ENCODE results near the gene SARNP. TPM values are rescaled to one million over a fixed set of nuclear protein-coding genes. Genes with fewer than 3 reads are reported as not detected.

SARNP gene
- total RNA-seq, 1 donor from 2014 or later, result 98.7 TPM

- H3K4me3 Mint-ChIP-seq (ENCODE audit: unreplicated experiment), result no peak overlapping the region
- H3K27me3 Mint-ChIP-seq (ENCODE audit: unreplicated experiment), result peaks cover 1% of the 10 kb centered on the region
- H3K36me3 Mint-ChIP-seq (ENCODE audit: unreplicated experiment), result no peaks in the 10 kb centered on the region
- no peak overlapping the region for H3K27ac Mint-ChIP-seq (ENCODE audit: unreplicated experiment)
- H3K9me3 Mint-ChIP-seq (ENCODE audit: unreplicated experiment), result peaks cover 2% of the 10 kb centered on the region
- H3K4me1 Mint-ChIP-seq (ENCODE audit: low read depth, unreplicated experiment), result peaks cover 21% of the 10 kb centered on the region
- TF ChIP-seq CTCF (IDR thresholded peaks at IDR 0.05; ENCODE audit: partially characterized antibody, unreplicated experiment), result no peak
- no peak for DNase-seq
These were observed 5.9 kb upstream of the SARNP start for GRCh38 chr12:55823419-55823818.

DNA sequence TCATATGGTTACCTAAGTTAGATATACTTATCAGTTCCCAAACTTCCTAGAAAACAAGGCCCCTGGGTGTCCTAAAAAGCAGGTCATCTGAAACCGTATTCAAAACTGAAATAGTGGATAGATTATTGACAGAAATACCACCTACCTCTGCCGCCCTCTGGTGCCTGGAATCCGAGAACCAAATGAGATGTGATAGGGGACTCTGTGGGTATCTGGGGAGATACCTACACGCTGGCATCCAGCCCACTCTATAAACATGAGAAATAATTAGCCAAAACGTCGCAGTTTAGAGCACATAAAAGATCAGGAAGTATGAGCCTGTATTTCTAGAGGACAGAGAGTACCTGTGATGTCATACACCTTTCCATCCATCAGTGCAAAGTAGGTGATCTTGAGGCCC lies 4.7 kb upstream of the SARNP start:
- H3K9me3 Mint-ChIP-seq (ENCODE audit: unreplicated experiment), result peaks cover 2% of the 10 kb centered on the region
- peaks cover 1% of the 10 kb centered on the region for H3K27me3 Mint-ChIP-seq (ENCODE audit: unreplicated experiment)
- no peak for DNase-seq
- no peak overlapping the region for H3K4me3 Mint-ChIP-seq (ENCODE audit: unreplicated experiment)
- H3K4me1 Mint-ChIP-seq (ENCODE audit: low read depth, unreplicated experiment), result peaks cover 11% of the 10 kb centered on the region
- no peak overlapping the region for H3K27ac Mint-ChIP-seq (ENCODE audit: unreplicated experiment)
- H3K36me3 Mint-ChIP-seq (ENCODE audit: unreplicated experiment), result no peaks in the 10 kb centered on the region
- TF ChIP-seq CTCF (IDR thresholded peaks at IDR 0.05; ENCODE audit: partially characterized antibody, unreplicated experiment), result no peak

DNA sequence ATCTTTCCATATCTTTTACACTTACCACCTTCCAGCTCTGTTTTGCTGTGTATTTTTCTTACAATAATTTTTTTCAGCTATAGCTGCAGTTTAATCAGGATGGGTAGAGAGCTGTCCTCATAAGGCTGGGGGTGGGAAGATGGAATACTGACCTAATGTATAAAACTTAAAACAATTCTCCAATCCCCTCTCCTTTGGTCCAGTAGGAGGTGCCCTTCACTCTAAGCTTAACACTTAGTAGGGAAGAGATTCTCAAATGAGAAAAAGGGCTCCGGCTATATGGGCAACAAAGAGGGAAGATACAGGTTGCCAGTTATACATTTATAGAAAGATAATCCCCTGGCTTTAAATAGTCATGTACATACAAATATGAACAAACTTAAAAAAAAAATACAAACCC lies 3.2 kb upstream of the SARNP start:
- no peak for TF ChIP-seq CTCF (IDR thresholded peaks at IDR 0.05; ENCODE audit: partially characterized antibody, unreplicated experiment)
- peaks cover 7% of the 10 kb centered on the region for H3K4me1 Mint-ChIP-seq (ENCODE audit: low read depth, unreplicated experiment)
- H3K27ac Mint-ChIP-seq (ENCODE audit: unreplicated experiment), result no peak overlapping the region
- peaks cover 2% of the 10 kb centered on the region for H3K9me3 Mint-ChIP-seq (ENCODE audit: unreplicated experiment)
- H3K36me3 Mint-ChIP-seq (ENCODE audit: unreplicated experiment), result no peaks in the 10 kb centered on the region
- peaks cover 1% of the 10 kb centered on the region for H3K27me3 Mint-ChIP-seq (ENCODE audit: unreplicated experiment)
- H3K4me3 Mint-ChIP-seq (ENCODE audit: unreplicated experiment), result no peak overlapping the region
- no peak for DNase-seq

GRCh38 chr12:55818886-55819285 lies 1.4 kb upstream of the SARNP start:
- no peaks in the 10 kb centered on the region for H3K36me3 Mint-ChIP-seq (ENCODE audit: unreplicated experiment)

More at GRCh38 chr12:55818886-55819285, 1.4 kb upstream of the SARNP start:
- H3K4me1 Mint-ChIP-seq (ENCODE audit: low read depth, unreplicated experiment), result peaks cover 11% of the 10 kb centered on the region
- no peak overlapping the region for H3K27ac Mint-ChIP-seq (ENCODE audit: unreplicated experiment)
- TF ChIP-seq CTCF (IDR thresholded peaks at IDR 0.05; ENCODE audit: partially characterized antibody, unreplicated experiment), result no peak
- H3K9me3 Mint-ChIP-seq (ENCODE audit: unreplicated experiment), result peaks cover 2% of the 10 kb centered on the region
- peaks cover 1% of the 10 kb centered on the region for H3K27me3 Mint-ChIP-seq (ENCODE audit: unreplicated experiment)
- peak overlapping the region; percentile 72 for H3K4me3 Mint-ChIP-seq (ENCODE audit: unreplicated experiment)
- no peak for DNase-seq
